ENCODE data around the gene PHF2.

GRCh38 chr9:93640027-93640426 lies 63.6 kb downstream of the PHF2 start:
- TF ChIP-seq EZH2 (IDR thresholded peaks at IDR 0.05; ENCODE audit: insufficient read depth, low read length), result no peak
- TF ChIP-seq CTCF (IDR thresholded peaks at IDR 0.05; ENCODE audit: insufficient read depth, low read depth, low read length), result no peak
